Keratinocyte (primary cell): ENCODE results near the gene FNDC3B. TPM values are rescaled to one million over a fixed set of nuclear protein-coding genes. Genes with fewer than 3 reads are reported as not detected.

Experiments used
- DNase-seq: peaks from one replicate; pipeline ENCODE4 v3.0.0-alpha.2; 2011; ENCODE audit warnings: low read depth, missing footprints, low spot score
- FAIRE-seq: peaks from 2 replicates; lab custom pipeline; 2011; peaks lifted over from hg19 to GRCh38; lab: Jason Lieb, UNC
- H2AFZ ChIP-seq: 2 replicates; pipeline ENCODE4 v1.6.0; 2012; ENCODE audit warnings: low read length, control low read depth, inconsistent platforms; ENCODE audit not compliant: control insufficient read depth
- H3K27ac ChIP-seq: 2 replicates; pipeline ENCODE4 v1.5.1; 2011; ENCODE audit warnings: low read length; ENCODE audit not compliant: control insufficient read depth, insufficient read depth
- H3K27me3 ChIP-seq: 3 replicates; pipeline ENCODE4 v1.6.0; 2011; ENCODE audit warnings: low read length; ENCODE audit not compliant: control insufficient read depth, insufficient read depth; ENCODE audit errors: extremely low read depth
- H3K36me3 ChIP-seq, 2 experiments: 2 replicates in 1 of 2; 3 replicates in 1 of 2; pipeline ENCODE4 v1.5.1; 2011; ENCODE audit warnings: low read length in 2 of 2, mild to moderate bottlenecking in 1 of 2; ENCODE audit not compliant: control insufficient read depth in 2 of 2, insufficient read depth in 2 of 2; ENCODE audit errors: extremely low read depth in 1 of 2
- H3K4me1 ChIP-seq: 3 replicates; pipeline ENCODE4 v1.5.1; 2011; ENCODE audit warnings: low read length; ENCODE audit not compliant: control insufficient read depth, insufficient read depth; ENCODE audit errors: extremely low read depth
- H3K4me2 ChIP-seq: 3 replicates; pipeline ENCODE4 v1.6.0; 2011; ENCODE audit warnings: low read depth, low read length; ENCODE audit not compliant: control insufficient read depth, insufficient read depth; ENCODE audit errors: extremely low read depth
- H3K4me3 ChIP-seq, 3 experiments: fragments of 200-600 bp in 1 of 3; sonication (generic) in 1 of 3; 2 replicates in 2 of 3; 3 replicates in 1 of 3; pipeline ENCODE4 v1.5.1; 2011 to 2016; ENCODE audit warnings: low read length in 3 of 3, mild to moderate bottlenecking in 3 of 3, control low read depth in 2 of 3, inconsistent platforms in 1 of 3, low read depth in 1 of 3, mixed read lengths in 1 of 3, mixed run types in 1 of 3, moderate library complexity in 1 of 3; ENCODE audit not compliant: control insufficient read depth in 2 of 3, insufficient read depth in 2 of 3; ENCODE audit errors: extremely low read depth in 1 of 3
- H3K79me2 ChIP-seq: 2 replicates; pipeline ENCODE4 v1.6.0; 2012; ENCODE audit warnings: low read length; ENCODE audit not compliant: control insufficient read depth, insufficient read depth
- H3K9ac ChIP-seq: 3 replicates; pipeline ENCODE4 v1.6.0; 2011; ENCODE audit warnings: low read length; ENCODE audit not compliant: control insufficient read depth, insufficient read depth; ENCODE audit errors: extremely low read depth
- H3K9me1 ChIP-seq: 3 replicates; pipeline ENCODE4 v1.6.0; 2011; ENCODE audit warnings: low read length; ENCODE audit not compliant: control insufficient read depth, insufficient read depth; ENCODE audit errors: extremely low read depth
- H3K9me3 ChIP-seq: 2 replicates; pipeline ENCODE4 v1.5.1; 2012; ENCODE audit warnings: low read depth, low read length; ENCODE audit not compliant: control insufficient read depth
- H4K20me1 ChIP-seq: 3 replicates; pipeline ENCODE4 v1.6.0; 2011; ENCODE audit warnings: low read length; ENCODE audit not compliant: control insufficient read depth, insufficient read depth; ENCODE audit errors: extremely low read depth
- CTCF ChIP-seq, 3 experiments: IDR thresholded peaks in 1 of 3; conservative IDR thresholded peaks in 1 of 3; optimal IDR thresholded peaks in 1 of 3; 2 replicates in 2 of 3; 3 replicates in 1 of 3; pipeline versions ENCODE3 to v1.5.1; 2011; ENCODE audit warnings: low read length in 3 of 3, mild to moderate bottlenecking in 3 of 3, moderate library complexity in 2 of 3, control low read depth in 1 of 3, inconsistent platforms in 1 of 3; ENCODE audit not compliant: insufficient read depth in 2 of 3; ENCODE audit errors: extremely low read depth in 1 of 3
- EZH2 ChIP-seq: IDR thresholded peaks from one replicate; pipeline ENCODE4 v1.6.1; 2012; ENCODE audit warnings: inconsistent platforms, mild to moderate bottlenecking, low read length, moderate library complexity
- dilution Hi-C: fragments of 300-500 bp; cut with MboI; formaldehyde crosslinking; loops from one replicate; pipeline ENCODE4 v1.7.0; 2020; ENCODE audit warnings: low sequenced_read_pairs; ENCODE audit not compliant: extremely low pct_ligation_motif_present
- polyA plus RNA-seq, 5 experiments: library from polyadenylated mRNA; depleted of rRNA in 3 of 5; stranded (reverse) in 3 of 5; stranded (forward) in 1 of 5; unstranded in 1 of 5; fragments of >200 nt; gene quantifications; 1 replicate in 1 of 5; 2 replicates in 3 of 5; 3 replicates in 1 of 5; pipeline versions ENCODE4 v1.2.1 to v1.2.3, GENCODE V29; 2011 to 2012; ENCODE audit warnings: missing spikeins in 2 of 5, low read depth in 1 of 5, low replicate concordance in 1 of 5

FNDC3B gene
- polyA plus RNA-seq, 1 donor (not counting 4 experiments of a cell fraction or from before 2014, with no cell fraction given), result 31.4 TPM

GRCh38 chr3:172376402-172376801 is 337.0 kb downstream of the FNDC3B start:
- TF ChIP-seq CTCF (optimal IDR thresholded peaks at IDR 0.05 in 1 of 3, IDR thresholded peaks at IDR 0.05 in 1 of 3, conservative IDR thresholded peaks at IDR 0.05 in 1 of 3; ENCODE audit: extremely low read depth in 1 of 3, insufficient read depth in 2 of 3, low read length in 3 of 3), result no peak
- no peak for TF ChIP-seq EZH2

GRCh38 chr3:172376881-172377280 is 337.5 kb downstream of the FNDC3B start:
- Histone ChIP-seq H4K20me1 (no peaks in the 10 kb centered on the region), H3K9me3 (no peaks in the 10 kb centered on the region), H3K27me3 (no peaks in the 10 kb centered on the region), H2AFZ (no peak overlapping the region), H3K79me2 (no peaks in the 10 kb centered on the region), H3K27ac (no peak overlapping the region), H3K9me1 (no peaks in the 10 kb centered on the region), H3K9ac (no peak overlapping the region), H3K4me3 (no peak overlapping the region), H3K4me2 (no peak overlapping the region), H3K36me3 (peaks cover 23 to 26% of the 10 kb centered on the region in 2 experiments), H3K4me1 (no peaks in the 10 kb centered on the region)
- DNase-seq, result no peak
- FAIRE-seq, result no peak
- TF ChIP-seq CTCF (optimal IDR thresholded peaks at IDR 0.05 in 1 of 3, IDR thresholded peaks at IDR 0.05 in 1 of 3, conservative IDR thresholded peaks at IDR 0.05 in 1 of 3; ENCODE audit: extremely low read depth in 1 of 3, insufficient read depth in 2 of 3, low read length in 3 of 3) (no peak), EZH2 (no peak)
- dilution Hi-C loops, result no loop called here

More at GRCh38 chr3:172376402-172376801, 337.0 kb downstream of the FNDC3B start:
- Histone ChIP-seq H3K36me3 (peaks cover 23 to 28% of the 10 kb centered on the region in 2 experiments), H3K4me2 (no peak overlapping the region), H3K27me3 (no peaks in the 10 kb centered on the region), H3K79me2 (no peaks in the 10 kb centered on the region), H3K4me1 (no peaks in the 10 kb centered on the region), H2AFZ (no peak overlapping the region), H3K9me3 (no peaks in the 10 kb centered on the region), H3K9me1 (no peaks in the 10 kb centered on the region), H4K20me1 (no peaks in the 10 kb centered on the region), H3K27ac (no peak overlapping the region), H3K9ac (no peak overlapping the region), H3K4me3 (no peak overlapping the region)
- DNase-seq (no peak), FAIRE-seq (no peak)
- dilution Hi-C loops, result no loop called here
